Activated T-helper 9 cell treated with anti-CD3 and anti-CD28 coated beads, Interleukin-2, amount 50 U/mL, for 16 hours (primary cell): ENCODE data around the gene STRIP1.
A peak's percentile ranks its signal among the peaks of the same experiment; 100 is the strongest.

Experiments used
- DNase-seq: peaks from one replicate; pipeline ENCODE4 v3.0.0-alpha.2; 2020; ENCODE audit warnings: low read depth

Gene STRIP1

GRCh38 chr1:110034451-110035235 lies at the start of gene STRIP1:
Gene STRIP1, plus strand, starts transcription at chr1:110034624. Its CDS starts 14 bp downstream, at chr1:110034638.
- DNase-seq = peak; percentile 83

GRCh38 chr1:109985247-109986053 lies 49.0 kb upstream of the STRIP1 start:
- DNase-seq = no peak

GRCh38 chr1:109986054-109986444 lies 48.4 kb upstream of the STRIP1 start:
- no peak for DNase-seq

- no peak for DNase-seq
These were observed 46.0 kb upstream of the STRIP1 start for GRCh38 chr1:109988349-109988914.

- DNase-seq = no peak
These were observed 44.7 kb upstream of the STRIP1 start for GRCh38 chr1:109989506-109990301.

- DNase-seq = no peak
These were observed 44.1 kb upstream of the STRIP1 start for GRCh38 chr1:109990302-109990653.

- DNase-seq = no peak
These were observed 43.0 kb upstream of the STRIP1 start for GRCh38 chr1:109991400-109991925.

- DNase-seq = no peak
These were observed 40.5 kb upstream of the STRIP1 start for GRCh38 chr1:109993885-109994284.

GRCh38 chr1:109994654-109995053 lies 39.8 kb upstream of the STRIP1 start:
- DNase-seq = no peak

GRCh38 chr1:109995536-109995935 lies 38.9 kb upstream of the STRIP1 start:
- no peak for DNase-seq

GRCh38 chr1:109996476-109996875 lies 37.9 kb upstream of the STRIP1 start:
- no peak for DNase-seq

- no peak for DNase-seq
These were observed 37.1 kb upstream of the STRIP1 start for GRCh38 chr1:109997204-109997866.

- no peak for DNase-seq
These were observed 36.6 kb upstream of the STRIP1 start for GRCh38 chr1:109997867-109998229.

- no peak for DNase-seq
These were observed 31.7 kb upstream of the STRIP1 start for GRCh38 chr1:110002695-110003094.

- DNase-seq = no peak
These were observed 30.5 kb upstream of the STRIP1 start for GRCh38 chr1:110003747-110004428.

- DNase-seq = no peak
These were observed 29.8 kb upstream of the STRIP1 start for GRCh38 chr1:110004583-110004982.

- no peak for DNase-seq
These were observed 28.5 kb upstream of the STRIP1 start for GRCh38 chr1:110005971-110006370.

GRCh38 chr1:110006516-110006915 lies 27.9 kb upstream of the STRIP1 start:
- DNase-seq = no peak

- DNase-seq = no peak
These were observed 27.2 kb upstream of the STRIP1 start for GRCh38 chr1:110007046-110007830.

GRCh38 chr1:110008971-110009565 lies 25.4 kb upstream of the STRIP1 start:
- no peak for DNase-seq
